Smooth muscle cell (in vitro differentiated cells): ENCODE data around the gene DNAAF2. TPM values are rescaled to one million over a fixed set of nuclear protein-coding genes. Genes with fewer than 3 reads are reported as not detected.

Experiments used
- DNase-seq: peaks from one replicate; lab custom pipeline; 2025; ENCODE audit not compliant: unreplicated experiment; lab: John Stamatoyannopoulos, UW
- H2AFZ ChIP-seq: fragments of 200-600 bp; sonication (generic); 2 replicates; pipeline ENCODE4 v1.6.0; 2016; ENCODE audit warnings: antibody characterized with exemption, low read depth, mild to moderate bottlenecking
- H3F3A ChIP-seq: fragments of 200-600 bp; sonication (generic); 2 replicates; pipeline ENCODE4 v1.6.0; 2017; ENCODE audit warnings: antibody characterized with exemption, low read depth
- H3K27ac ChIP-seq: fragments of 200-600 bp; sonication (generic); 2 replicates; pipeline ENCODE4 v1.5.1; 2016; ENCODE audit warnings: low read depth, mild to moderate bottlenecking
- H3K27me3 ChIP-seq: fragments of 200-600 bp; sonication (generic); 2 replicates; pipeline ENCODE4 v1.6.1; 2016; ENCODE audit warnings: low read depth, mild to moderate bottlenecking
- H3K36me3 ChIP-seq: fragments of 200-600 bp; sonication (generic); 2 replicates; pipeline ENCODE4 v1.5.1; 2016; ENCODE audit warnings: low read depth
- H3K4me1 ChIP-seq: fragments of 200-600 bp; sonication (generic); 2 replicates; pipeline ENCODE4 v1.5.1; 2016; ENCODE audit warnings: low read depth
- H3K4me2 ChIP-seq: fragments of 200-600 bp; sonication (generic); 2 replicates; pipeline ENCODE4 v1.6.0; 2016; ENCODE audit warnings: mild to moderate bottlenecking
- H3K4me3 ChIP-seq: fragments of 200-600 bp; sonication (generic); 2 replicates; pipeline ENCODE4 v1.5.1; 2016; ENCODE audit warnings: mild to moderate bottlenecking
- H3K79me2 ChIP-seq: fragments of 200-600 bp; sonication (generic); 2 replicates; pipeline ENCODE4 v1.6.0; 2016; ENCODE audit warnings: low read depth, mild to moderate bottlenecking
- H3K9ac ChIP-seq: fragments of 200-600 bp; sonication (generic); 2 replicates; pipeline ENCODE4 v1.6.0; 2016; ENCODE audit warnings: low read depth
- H3K9me3 ChIP-seq: fragments of 200-600 bp; sonication (generic); replicated peaks from 2 replicates; pipeline ENCODE4 v1.5.1; 2016; ENCODE audit warnings: low read depth
- H4K20me1 ChIP-seq: fragments of 200-600 bp; sonication (generic); 2 replicates; pipeline ENCODE4 v1.6.0; 2016; ENCODE audit warnings: low read depth
- CTCF ChIP-seq: fragments of 200-600 bp; sonication (generic); IDR thresholded peaks from 2 replicates; pipeline ENCODE4 v1.5.1; 2017; ENCODE audit warnings: borderline replicate concordance, mild to moderate bottlenecking, antibody characterized with exemption; ENCODE audit not compliant: insufficient read depth, poor library complexity, severe bottlenecking
- WGBS: methylation state at CpG from one replicate; pipeline ENCODE4 v1.1.7; 2016; ENCODE audit warnings: low lambda C conversion rate; 5-methylcytosine and 5-hydroxymethylcytosine counted together
- polyA plus RNA-seq: library from polyadenylated mRNA; unstranded; fragments of >200 nt; fragmentation: Nextera tagmentation; extraction: Ambion mirVana; gene quantifications from 2 replicates; pipeline ENCODE4 v1.2.1, GENCODE V29; 2016
- total RNA-seq: library from RNA; depleted of rRNA; stranded (reverse); fragments of >200 nt; gene quantifications from 2 replicates; pipeline ENCODE4 v1.2.3, GENCODE V29; 2014

The DNAAF2 gene
- total and polyA plus RNA-seq, 2 experiments from 2014 or later = 11.3 to 14.0 TPM

DNA sequence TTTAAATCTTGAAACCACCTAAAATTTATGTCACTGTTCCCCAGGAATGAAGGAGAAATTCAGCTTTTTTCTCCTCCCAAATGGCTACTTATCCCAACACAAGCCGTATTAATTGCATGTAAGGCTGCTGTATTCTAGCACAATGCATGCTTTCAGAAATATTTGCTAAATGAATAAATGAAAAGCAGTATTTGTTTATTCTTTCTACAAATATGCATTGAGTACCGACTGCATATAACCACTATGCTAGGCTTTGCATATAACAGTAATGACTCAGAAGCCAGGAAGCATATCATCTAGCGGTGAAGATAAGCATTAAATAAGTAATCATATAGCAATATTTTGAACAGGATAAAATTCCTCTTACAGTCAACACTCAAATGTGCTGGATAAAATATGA lies 42.0 kb downstream of the DNAAF2 start:
- no peak for TF ChIP-seq CTCF
- Histone ChIP-seq H3F3A (peaks cover 5% of the 10 kb centered on the region), H3K9ac (no peak overlapping the region), H3K4me2 (peak overlapping the region; percentile 43), H3K4me1 (no peaks in the 10 kb centered on the region), H3K4me3 (no peak overlapping the region), H3K27me3 (no peaks in the 10 kb centered on the region), H4K20me1 (no peaks in the 10 kb centered on the region), H2AFZ (no peak overlapping the region), H3K27ac (no peak overlapping the region), H3K79me2 (no peaks in the 10 kb centered on the region), H3K9me3 (no peaks in the 10 kb centered on the region), H3K36me3 (no peaks in the 10 kb centered on the region)
- WGBS = 41% methylated on average over 3 of the region's 3 CpGs
- DNase-seq = no peak

DNA sequence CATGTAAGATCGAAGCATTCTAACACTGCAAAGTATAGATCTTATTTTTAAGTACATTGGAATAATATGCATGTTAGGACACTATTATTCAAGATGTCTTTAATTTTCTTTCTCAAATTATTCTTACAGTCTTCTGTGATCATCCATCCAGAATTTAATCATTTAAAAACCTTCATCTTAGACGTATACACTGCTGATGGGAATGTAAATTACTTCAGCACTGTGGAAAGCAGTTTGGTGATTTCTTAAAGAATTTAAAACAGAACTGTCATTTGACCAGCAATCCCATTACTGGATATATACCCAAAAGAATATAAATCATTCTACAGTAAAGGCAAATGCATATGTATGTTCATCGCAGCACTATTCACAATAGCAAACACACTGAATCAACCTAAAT lies 45.7 kb downstream of the DNAAF2 start:
- H3K4me1 ChIP-seq = peaks cover 6% of the 10 kb centered on the region
- no peak overlapping the region for H3K4me2 ChIP-seq
- peaks cover 12% of the 10 kb centered on the region for H4K20me1 ChIP-seq
- H3K36me3 ChIP-seq = no peaks in the 10 kb centered on the region
- no peaks in the 10 kb centered on the region for H3F3A ChIP-seq
- WGBS = 91% methylated on average over 3 of the region's 3 CpGs
- H3K4me3 ChIP-seq = no peak overlapping the region
- no peaks in the 10 kb centered on the region for H3K27me3 ChIP-seq
- no peaks in the 10 kb centered on the region for H3K9me3 ChIP-seq
- H3K9ac ChIP-seq = no peak overlapping the region
- no peak overlapping the region for H3K27ac ChIP-seq
- H3K79me2 ChIP-seq = peaks cover 18% of the 10 kb centered on the region
- TF ChIP-seq CTCF = no peak
- no peak overlapping the region for H2AFZ ChIP-seq
- DNase-seq = no peak

DNA sequence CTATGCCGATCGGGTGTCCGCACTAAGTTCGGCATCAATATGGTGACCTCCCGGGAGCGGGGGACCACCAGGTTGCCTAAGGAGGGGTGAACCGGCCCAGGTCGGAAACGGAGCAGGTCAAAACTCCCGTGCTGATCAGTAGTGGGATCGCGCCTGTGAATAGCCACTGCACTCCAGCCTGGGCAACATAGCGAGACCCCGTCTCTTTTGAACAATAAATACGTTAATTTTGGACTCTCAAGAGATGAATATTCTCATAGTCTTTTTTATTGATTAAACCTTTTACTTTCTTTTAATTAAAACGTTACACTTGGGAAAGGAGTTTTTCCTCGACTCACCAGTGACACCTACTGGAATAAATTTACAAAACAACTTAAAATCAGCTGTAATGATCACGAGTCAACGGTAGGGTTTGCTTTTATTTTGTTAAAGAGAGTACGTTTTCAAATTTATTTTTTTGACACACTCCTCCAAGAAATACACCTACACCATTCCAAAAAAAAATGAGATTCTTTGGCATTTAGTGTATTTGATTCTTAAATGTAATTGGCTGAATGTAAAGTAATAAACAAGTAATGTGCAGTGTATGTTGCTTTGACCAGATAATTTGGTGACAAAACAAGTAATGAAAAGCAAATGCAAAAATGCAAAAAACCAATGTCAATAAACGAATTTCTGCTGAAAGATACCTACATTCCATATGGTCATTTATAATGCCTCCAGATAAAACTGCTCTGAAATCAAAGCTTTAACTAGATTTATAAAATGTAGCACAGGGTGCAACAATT lies 48.2 kb downstream of the DNAAF2 start:
- H3F3A ChIP-seq = peaks cover 8% of the 10 kb centered on the region
- H3K4me1 ChIP-seq = peaks cover 14% of the 10 kb centered on the region
- H3K79me2 ChIP-seq = peaks cover 43% of the 10 kb centered on the region
- no peak for DNase-seq
- TF ChIP-seq CTCF = peak; percentile 86
- peak overlapping the region; percentile 5 for H2AFZ ChIP-seq
- peaks cover 38% of the 10 kb centered on the region for H4K20me1 ChIP-seq
- peaks cover 4% of the 10 kb centered on the region for H3K36me3 ChIP-seq
- H3K4me3 ChIP-seq = peak overlapping the region; percentile 80
- H3K27ac ChIP-seq = peak overlapping the region; percentile 49
- WGBS = 2% methylated on average over 15 of the region's 21 CpGs
- H3K9ac ChIP-seq = no peak overlapping the region
- H3K4me2 ChIP-seq = peak overlapping the region; percentile 60
- no peaks in the 10 kb centered on the region for H3K27me3 ChIP-seq
- H3K9me3 ChIP-seq = no peaks in the 10 kb centered on the region
